GM19467 (cell line): ENCODE data around the gene METTL17.
"Not testable (repeated sequence)": the region's sequence is repeated elsewhere in the genome, so short reads cannot be mapped to it uniquely, and the experiment has no call there.

Experiments used
- ATAC-seq: cut with Tn5 transposase; IDR thresholded peaks from one replicate; pipeline ENCODE4 v1.9.1; 2021; ENCODE audit warnings: mild to moderate bottlenecking, moderate library complexity; ENCODE audit not compliant: unreplicated experiment

METTL17 gene

DNA sequence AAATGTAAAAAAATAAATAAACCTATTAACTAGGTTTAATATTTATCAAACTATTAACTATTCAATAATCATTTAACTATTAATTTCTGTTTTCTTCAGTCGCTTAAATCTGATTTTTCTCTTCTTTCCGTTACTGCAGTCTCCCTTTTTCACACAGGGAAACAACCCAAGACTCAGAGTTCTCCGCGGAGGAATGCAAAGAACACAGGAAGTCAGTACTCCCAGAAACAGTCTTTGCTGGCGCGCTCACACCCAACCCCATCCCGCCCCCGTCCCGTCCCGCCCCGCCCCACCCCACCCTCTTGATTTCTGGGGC lies 351 bp upstream of the METTL17 start:
- no peak for ATAC-seq

GRCh38 chr14:20996521-20996920 lies 6.7 kb downstream of the METTL17 start:
- ATAC-seq, result no peak

DNA sequence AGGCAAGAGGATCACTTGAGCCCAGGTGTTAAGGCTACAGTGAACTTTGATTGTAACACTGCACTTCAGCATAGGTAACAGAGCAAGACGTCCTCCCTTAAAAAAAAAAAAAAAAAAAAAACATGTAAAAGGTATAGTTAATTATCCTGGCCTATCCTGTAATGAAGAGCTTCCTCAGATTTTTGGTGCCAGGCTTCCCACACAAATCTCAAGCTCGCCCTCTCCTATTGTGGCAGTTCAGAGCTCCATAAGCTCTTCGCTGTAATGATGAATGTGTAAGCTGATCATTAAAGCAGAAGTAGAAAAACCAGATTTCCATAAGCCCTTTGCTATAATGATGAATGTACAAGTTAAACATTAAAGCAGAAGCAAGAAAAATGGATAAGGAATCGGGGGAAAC lies 7.3 kb downstream of the METTL17 start:
- no peak for ATAC-seq

GRCh38 chr14:20997564-20997963 lies 7.8 kb downstream of the METTL17 start:
- ATAC-seq, result no peak

DNA sequence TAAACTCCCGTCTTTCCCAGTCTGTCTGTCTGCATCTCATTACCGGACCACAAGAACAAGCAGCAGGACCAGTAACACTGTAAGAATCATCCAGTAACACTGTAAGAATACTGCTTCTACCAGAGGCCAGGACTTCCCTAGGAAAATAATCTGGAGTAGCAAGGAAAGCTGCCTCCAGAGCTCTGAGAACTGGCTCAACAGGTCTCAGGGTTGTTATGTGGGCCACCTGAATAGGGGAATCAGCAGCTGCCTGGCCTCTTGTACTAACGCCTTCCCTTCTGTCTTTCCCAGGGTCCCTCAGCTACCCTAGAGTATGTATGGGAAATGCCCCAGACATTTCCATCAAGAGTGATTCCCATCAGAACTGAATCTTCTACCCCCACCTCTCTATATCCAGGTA lies 8.4 kb downstream of the METTL17 start:
- ATAC-seq, result no peak

GRCh38 chr14:20998674-20999366 lies 9.0 kb downstream of the METTL17 start, which contains the start of gene SLC39A2:
Gene SLC39A2, plus strand, starts transcription at chr14:20999293. Its CDS starts 154 bp downstream, at chr14:20999447.
- no peak for ATAC-seq

DNA sequence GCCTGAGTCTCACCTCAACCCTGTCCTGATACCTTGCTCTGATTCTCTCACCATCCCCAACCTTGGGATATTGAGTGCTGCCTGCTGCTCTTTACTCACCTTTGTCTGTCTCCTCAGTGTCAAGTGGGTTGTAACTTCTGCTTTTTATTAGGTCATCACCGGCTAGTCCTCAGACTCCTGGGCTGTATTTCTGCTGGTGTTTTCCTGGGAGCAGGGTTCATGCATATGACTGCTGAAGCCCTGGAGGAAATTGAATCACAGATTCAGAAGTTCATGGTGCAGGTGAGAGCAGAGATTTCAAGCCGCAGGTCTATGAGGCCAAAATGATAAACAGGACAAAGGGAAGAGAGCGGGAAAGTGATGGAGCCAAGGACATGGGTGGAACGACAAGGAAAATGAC lies 9.8 kb downstream of the METTL17 start:
- no peak for ATAC-seq

GRCh38 chr14:21001218-21001617 lies 11.4 kb downstream of the METTL17 start:
- ATAC-seq, result no peak

- ATAC-seq, result no peak
Observed at GRCh38 chr14:21003788-21004346, 14.1 kb downstream of the METTL17 start.

- ATAC-seq, result not testable (repeated sequence)
Observed at GRCh38 chr14:21009721-21010120, 19.9 kb downstream of the METTL17 start.

DNA sequence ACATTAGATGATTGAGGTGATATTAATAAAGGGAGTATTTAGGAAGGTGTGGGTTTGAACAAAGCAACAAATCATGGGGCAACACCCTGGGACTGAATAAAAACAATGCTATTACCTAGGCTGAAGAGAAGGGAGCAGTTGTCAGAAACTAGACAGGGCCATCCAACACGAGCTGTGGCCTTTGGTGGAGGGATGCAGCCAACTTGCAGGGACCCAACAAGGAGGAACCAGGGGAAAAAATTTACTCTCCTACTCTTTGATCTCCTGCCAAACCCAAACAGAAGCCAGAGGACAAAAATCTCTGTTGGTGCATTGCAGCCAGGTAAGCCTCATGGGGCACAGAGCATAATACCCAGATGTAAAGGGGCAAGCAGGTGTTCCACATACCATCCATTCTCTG lies 21.4 kb downstream of the METTL17 start:
- no peak for ATAC-seq

DNA sequence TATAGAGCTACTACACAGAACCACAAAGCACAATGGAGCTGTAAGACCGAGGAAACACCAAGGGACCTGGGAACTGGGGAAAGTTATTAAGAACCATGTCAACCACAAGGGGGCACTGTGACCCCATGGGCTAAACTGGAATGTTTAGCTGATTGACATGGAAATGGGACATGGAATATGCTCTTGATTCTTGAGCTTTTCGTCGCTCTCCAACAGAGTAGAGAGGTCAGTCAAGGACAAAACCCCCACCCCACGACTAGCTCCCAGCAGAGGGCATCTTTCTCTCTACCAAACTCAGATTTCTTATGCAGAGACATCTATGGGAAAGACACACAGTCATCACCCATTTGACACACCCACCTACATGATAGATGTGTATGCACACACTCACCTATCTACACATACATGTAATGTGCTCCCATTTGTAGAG lies 25.0 kb downstream of the METTL17 start:
- no peak for ATAC-seq

GRCh38 chr14:21015312-21015711 lies 25.5 kb downstream of the METTL17 start:
- ATAC-seq, result no peak

GRCh38 chr14:21016413-21017190 lies 26.8 kb downstream of the METTL17 start:
- no peak for ATAC-seq

DNA sequence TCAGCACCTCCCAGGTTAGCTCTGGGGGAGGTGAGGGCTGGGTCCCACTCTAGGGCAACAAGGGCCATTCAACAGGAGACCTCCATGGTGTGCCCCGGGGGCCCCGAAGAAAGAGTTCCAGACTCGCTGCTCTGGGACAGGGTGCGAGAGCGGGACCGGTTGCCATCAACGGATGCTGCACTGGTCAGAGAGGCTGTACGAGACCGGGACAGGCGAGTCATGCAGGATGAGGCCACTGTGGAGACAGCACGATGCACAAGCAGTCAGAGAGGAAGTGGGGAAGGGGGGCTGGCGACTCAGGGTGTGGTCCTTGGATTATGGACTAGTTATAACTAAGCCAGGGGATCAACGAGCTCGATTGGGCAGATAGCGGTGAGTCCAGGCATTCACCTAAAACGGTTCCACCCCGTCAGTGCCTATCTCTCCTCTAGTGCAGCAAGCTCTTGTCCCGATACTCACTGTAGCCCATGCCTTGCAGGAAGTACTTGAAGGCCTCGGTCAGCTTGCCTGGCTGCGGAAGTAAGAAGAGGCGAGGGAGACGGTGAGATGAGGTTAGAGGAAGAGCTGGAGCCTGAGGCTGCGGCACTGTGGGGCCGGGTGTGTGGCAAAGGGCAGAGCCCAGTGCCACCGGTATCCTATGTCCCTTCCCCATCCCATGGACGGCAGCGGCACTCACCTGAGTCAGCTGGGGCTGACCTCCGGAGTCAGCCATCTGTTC lies 27.9 kb downstream of the METTL17 start:
- no peak for ATAC-seq

- no peak for ATAC-seq
Observed at GRCh38 chr14:21018286-21018685, 28.5 kb downstream of the METTL17 start.

DNA sequence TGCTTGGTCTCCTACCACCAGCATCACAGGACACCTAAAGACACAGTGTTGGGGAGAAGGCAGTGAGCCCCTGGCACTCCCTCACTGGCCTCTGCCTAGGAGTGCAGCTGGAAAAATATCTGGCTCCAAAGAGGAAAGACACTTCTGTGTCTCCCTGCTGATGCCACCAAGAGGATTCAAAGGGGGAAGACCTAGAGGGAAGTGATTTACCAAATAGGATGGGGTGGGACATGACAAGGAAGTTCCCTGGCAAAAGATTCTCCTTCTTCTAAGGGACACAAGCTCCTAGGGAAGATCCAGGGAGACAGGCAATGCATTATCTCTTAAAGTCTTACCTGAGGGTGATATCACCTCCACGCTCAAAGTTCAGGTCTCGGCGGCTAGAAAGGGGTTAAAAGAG lies 29.0 kb downstream of the METTL17 start:
- ATAC-seq, result no peak

GRCh38 chr14:21019366-21019765 lies 29.6 kb downstream of the METTL17 start:
- ATAC-seq, result no peak

GRCh38 chr14:21020977-21021545 lies 31.3 kb downstream of the METTL17 start:
- ATAC-seq, result no peak

DNA sequence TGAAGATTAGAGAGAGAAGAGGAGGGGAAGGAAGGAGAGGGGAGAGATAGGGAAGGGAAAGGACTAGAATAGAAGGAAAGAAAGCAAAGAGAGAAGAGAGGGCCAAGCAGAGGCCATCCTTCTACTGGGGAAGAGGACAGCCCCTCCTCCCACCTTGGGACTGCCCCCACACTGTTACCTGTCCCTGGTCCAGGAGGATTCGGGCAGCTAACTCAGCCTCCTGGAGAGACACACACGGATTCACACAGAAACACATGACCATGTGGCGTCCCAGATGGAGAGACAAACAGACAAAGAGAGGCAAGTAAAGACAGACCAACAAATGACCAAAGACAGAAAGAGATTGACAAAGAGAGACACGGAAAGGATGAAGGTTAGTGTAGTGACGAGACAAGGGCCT lies 32.9 kb downstream of the METTL17 start:
- no peak for ATAC-seq

DNA sequence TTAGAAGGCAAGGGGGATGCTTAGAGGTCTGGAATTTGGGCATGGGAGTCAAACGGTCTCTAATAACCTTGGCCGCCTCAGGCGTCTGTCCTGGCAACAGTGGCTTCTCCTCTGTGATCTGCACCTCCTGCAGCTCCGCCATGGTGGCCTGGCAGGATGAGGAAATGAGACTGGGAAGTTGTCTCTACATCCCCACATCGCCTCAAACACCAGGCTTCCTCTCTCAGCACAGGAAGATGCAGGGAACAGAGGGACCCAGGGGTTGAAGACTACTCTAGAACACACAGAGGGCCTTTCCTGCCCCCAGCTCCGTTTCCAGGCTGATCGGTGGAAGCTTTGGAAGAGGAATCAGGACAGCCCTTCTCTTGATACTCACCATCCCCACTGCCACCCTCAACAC lies 33.4 kb downstream of the METTL17 start:
- no peak for ATAC-seq
